Stimulated activated CD8-positive, alpha-beta memory T cell treated with anti-CD3 and anti-CD28 coated beads, Interleukin-4, amount 100 ng/mL, for 1 hour (primary cell): Measurements from ENCODE around the gene DSG1.
"Not testable (repeated sequence)": the region's sequence is repeated elsewhere in the genome, so short reads cannot be mapped to it uniquely, and the experiment has no call there.

Experiments
- DNase-seq, 2 donors: peaks; one replicate each; pipeline ENCODE4 v3.0.0-alpha.2; 2020; ENCODE audit warnings: low read depth in 2 of 2, low spot score in 1 of 2

The DSG1 gene

GRCh38 chr18:31317860-31318259, at the start of gene DSG1:
DSG1 (plus strand) TSS chr18:31318160; CDS start chr18:31318301, 141 bp downstream.
- DNase-seq, result no peak

- no peak for DNase-seq
Observed at GRCh38 chr18:31268985-31269406, 49.0 kb upstream of the DSG1 start.

GRCh38 chr18:31269566-31269965, 48.4 kb upstream of the DSG1 start:
- no peak for DNase-seq

- DNase-seq, result no peak
Observed at GRCh38 chr18:31270578-31270977, 47.4 kb upstream of the DSG1 start.

- no peak for DNase-seq
Observed at GRCh38 chr18:31273812-31274527, 44.0 kb upstream of the DSG1 start.

- no peak for DNase-seq
Observed at GRCh38 chr18:31274931-31275330, 43.0 kb upstream of the DSG1 start.

- no peak for DNase-seq
Observed at GRCh38 chr18:31275722-31276463, 42.1 kb upstream of the DSG1 start.

GRCh38 chr18:31278609-31279071, 39.3 kb upstream of the DSG1 start:
- no peak for DNase-seq

GRCh38 chr18:31280502-31280901, 37.5 kb upstream of the DSG1 start:
- no peak for DNase-seq

GRCh38 chr18:31281437-31281836, 36.5 kb upstream of the DSG1 start:
- no peak for DNase-seq

GRCh38 chr18:31289446-31289845, 28.5 kb upstream of the DSG1 start:
- not testable (repeated sequence) for DNase-seq

- DNase-seq, result no peak
Observed at GRCh38 chr18:31291688-31292087, 26.3 kb upstream of the DSG1 start.

- no peak for DNase-seq
Observed at GRCh38 chr18:31294199-31294747, 23.7 kb upstream of the DSG1 start.

- no peak for DNase-seq
Observed at GRCh38 chr18:31297248-31297647, 20.7 kb upstream of the DSG1 start.

- no peak for DNase-seq
Observed at GRCh38 chr18:31301201-31301655, 16.7 kb upstream of the DSG1 start.

- no peak for DNase-seq
Observed at GRCh38 chr18:31302991-31303390, 15.0 kb upstream of the DSG1 start.

GRCh38 chr18:31303771-31304170, 14.2 kb upstream of the DSG1 start:
- no peak for DNase-seq

GRCh38 chr18:31309115-31309514, 8.8 kb upstream of the DSG1 start:
- DNase-seq, result no peak

- DNase-seq, result no peak
Observed at GRCh38 chr18:31316974-31317373, 986 bp upstream of the DSG1 start.

GRCh38 chr18:31321719-31322118, 3.8 kb downstream of the DSG1 start:
- no peak for DNase-seq

- no peak for DNase-seq
Observed at GRCh38 chr18:31325051-31325450, 7.1 kb downstream of the DSG1 start.

GRCh38 chr18:31329787-31330438, 12.0 kb downstream of the DSG1 start:
- DNase-seq, result no peak
